Erythroblast (primary cell): ENCODE measurements around the gene HS6ST1.

ENCODE experiments used
- GATA1 ChIP-seq: IDR thresholded peaks from 2 replicates; pipeline ENCODE4 v1.6.1; 2011; ENCODE audit warnings: low read depth, mild to moderate bottlenecking, control low read depth, low read length, moderate library complexity
- POLR2A ChIP-seq: IDR thresholded peaks from 2 replicates; pipeline ENCODE4 v1.6.1; 2011; ENCODE audit warnings: mild to moderate bottlenecking, low read length

DNA sequence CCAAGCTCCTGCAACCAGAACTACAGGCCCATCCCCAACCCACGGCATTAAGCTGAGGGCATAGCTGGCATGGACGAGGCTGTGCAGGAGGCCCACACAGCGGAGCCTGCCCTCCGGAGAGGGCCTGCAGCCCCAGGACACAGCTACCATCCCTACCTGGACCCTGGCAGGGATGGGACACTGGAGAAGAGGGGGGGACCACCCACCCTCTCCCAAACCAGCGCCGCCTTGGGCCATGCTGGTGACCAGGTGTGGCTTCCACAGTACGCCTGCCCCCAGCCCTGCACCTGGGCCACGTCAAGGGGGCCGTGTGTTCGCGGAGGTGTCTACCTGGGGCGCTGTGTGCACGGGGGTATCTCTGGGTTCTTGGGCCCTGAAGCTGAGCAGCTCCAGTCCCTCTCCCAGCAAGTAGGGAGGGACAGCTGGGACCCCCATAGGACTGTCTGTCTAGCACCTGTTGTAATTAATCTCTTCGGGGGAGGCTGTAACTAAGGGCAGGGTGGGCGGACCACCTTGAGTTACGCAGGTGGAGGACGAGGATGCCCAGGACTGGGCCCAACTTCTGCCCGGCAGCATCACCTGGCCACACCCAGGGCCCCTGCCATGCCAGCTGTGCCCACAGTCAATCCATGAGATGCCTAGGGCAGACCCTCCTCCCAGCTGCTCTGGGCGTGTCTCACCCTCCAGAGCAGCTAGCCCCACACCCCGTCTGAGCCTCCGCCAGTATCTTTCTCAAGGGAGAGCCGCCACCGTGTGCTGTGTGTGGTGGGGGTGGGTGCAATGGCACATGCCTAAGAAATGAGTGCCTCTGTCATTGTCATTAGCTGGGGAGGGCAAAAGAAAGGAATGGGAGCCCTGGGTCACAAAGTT is 18.3 kb downstream of the HS6ST1 start:
- TF ChIP-seq POLR2A, result no peak
- TF ChIP-seq GATA1, result no peak
